ENCODE data around the gene PEMT. TPM values are rescaled to one million over a fixed set of nuclear protein-coding genes. Genes with fewer than 3 reads are reported as not detected.
"Not testable (repeated sequence)": the region's sequence is repeated elsewhere in the genome, so short reads cannot be mapped to it uniquely, and the experiment has no call there.

Gene PEMT
- total RNA-seq, 2 donors from 2014 or later = 27.8 to 37.7 TPM

DNA sequence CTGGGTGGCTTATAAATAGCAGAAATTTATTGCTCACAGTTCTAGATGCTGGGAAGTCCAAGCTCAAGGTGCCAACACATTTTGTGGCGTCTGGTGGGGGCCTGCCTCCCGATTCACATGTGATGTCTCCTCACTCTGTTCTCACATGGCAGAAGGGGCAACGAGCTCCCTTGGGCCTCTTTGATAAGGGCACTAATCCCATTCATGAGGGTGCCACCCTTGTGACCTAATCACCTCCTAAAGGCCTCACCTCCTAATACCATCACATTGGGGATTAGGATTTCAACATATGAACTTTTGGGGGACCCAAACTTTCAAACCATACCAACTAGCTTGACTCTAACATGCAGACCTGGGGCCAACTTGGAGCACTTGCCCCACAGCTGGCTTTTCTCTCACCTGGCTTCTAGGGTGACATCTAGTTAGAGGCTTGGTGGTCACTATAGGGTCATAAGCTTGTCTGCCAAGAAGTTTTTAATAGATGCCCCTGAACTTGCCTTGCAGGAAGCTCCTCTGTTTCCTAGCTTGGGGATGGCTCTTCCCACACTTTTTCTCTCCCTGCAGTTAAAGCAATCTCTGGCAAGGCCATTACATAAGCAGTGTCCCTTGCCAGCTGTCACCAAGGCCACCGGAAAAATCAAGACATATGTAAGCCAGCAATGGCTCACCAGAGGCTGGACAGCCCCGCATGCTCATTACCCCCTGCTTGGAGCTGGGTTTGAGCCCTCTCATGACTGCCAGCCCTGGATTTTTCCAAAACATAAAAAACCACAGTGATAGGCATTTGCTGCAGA, 123.1 kb downstream of the PEMT start:
- Histone ChIP-seq H3K27me3 (no peaks in the 10 kb centered on the region), H3K9me3 (no peaks in the 10 kb centered on the region), H3K27ac (no peak overlapping the region), H3K36me3 (no peaks in the 10 kb centered on the region), H3K4me3 (no peak overlapping the region), H3K4me1 (no peaks in the 10 kb centered on the region)
- DNase-seq (ENCODE audit: low spot score) = no peak
- TF ChIP-seq, protein P1, sequence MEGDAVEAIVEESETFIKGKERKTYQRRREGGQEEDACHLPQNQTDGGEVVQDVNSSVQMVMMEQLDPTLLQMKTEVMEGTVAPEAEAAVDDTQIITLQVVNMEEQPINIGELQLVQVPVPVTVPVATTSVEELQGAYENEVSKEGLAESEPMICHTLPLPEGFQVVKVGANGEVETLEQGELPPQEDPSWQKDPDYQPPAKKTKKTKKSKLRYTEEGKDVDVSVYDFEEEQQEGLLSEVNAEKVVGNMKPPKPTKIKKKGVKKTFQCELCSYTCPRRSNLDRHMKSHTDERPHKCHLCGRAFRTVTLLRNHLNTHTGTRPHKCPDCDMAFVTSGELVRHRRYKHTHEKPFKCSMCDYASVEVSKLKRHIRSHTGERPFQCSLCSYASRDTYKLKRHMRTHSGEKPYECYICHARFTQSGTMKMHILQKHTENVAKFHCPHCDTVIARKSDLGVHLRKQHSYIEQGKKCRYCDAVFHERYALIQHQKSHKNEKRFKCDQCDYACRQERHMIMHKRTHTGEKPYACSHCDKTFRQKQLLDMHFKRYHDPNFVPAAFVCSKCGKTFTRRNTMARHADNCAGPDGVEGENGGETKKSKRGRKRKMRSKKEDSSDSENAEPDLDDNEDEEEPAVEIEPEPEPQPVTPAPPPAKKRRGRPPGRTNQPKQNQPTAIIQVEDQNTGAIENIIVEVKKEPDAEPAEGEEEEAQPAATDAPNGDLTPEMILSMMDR (IDR thresholded peaks at IDR 0.05) = no peak

DNA sequence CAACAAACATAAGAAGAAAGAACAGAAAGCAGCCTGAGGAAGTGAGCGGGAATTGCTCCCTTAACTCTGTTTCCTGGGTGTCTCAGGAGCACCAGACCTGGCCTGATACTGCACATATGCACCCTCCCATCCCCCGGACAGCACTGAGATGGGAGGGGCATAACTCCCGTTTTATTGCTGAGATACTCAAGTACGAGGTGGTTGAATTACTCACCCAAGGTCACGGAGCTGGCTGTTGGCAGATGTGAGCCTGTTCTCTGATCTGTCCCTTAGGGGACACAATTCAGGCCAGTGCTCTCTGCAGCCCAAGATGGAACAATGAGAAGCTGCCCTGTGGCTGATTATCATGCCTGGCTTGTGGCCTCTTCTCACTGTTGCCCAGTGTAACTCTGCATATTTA, 123.8 kb downstream of the PEMT start:
- Histone ChIP-seq H3K9me3 (no peaks in the 10 kb centered on the region), H3K27ac (no peak overlapping the region), H3K4me1 (no peaks in the 10 kb centered on the region), H3K36me3 (no peaks in the 10 kb centered on the region), H3K27me3 (no peaks in the 10 kb centered on the region), H3K4me3 (no peak overlapping the region)
- TF ChIP-seq, protein P1 (IDR thresholded peaks at IDR 0.05) = no peak
- DNase-seq (ENCODE audit: low spot score) = no peak

DNA sequence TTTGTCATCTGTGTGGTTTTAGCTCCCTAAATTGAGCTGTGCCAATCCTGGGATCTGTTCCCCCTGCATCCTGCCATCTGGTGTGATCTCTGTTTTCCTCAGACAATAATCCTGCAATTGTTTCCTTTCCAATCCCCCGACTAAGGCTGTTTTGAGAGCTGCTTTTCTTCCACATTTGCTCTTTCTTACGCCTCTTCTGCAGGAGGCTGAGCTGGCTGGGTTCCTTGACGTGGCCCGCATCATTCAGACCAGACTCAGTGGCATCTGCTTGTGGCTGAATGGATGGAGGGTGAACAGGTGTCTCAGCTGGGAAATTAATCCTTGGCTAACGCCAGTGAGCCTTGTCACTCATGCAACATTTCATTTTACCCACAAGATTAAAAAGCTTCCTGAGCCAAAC, 124.5 kb downstream of the PEMT start:
- Histone ChIP-seq H3K27ac (no peak overlapping the region), H3K4me3 (no peak overlapping the region), H3K27me3 (no peaks in the 10 kb centered on the region), H3K9me3 (no peaks in the 10 kb centered on the region), H3K4me1 (no peaks in the 10 kb centered on the region), H3K36me3 (no peaks in the 10 kb centered on the region)
- no peak for DNase-seq (ENCODE audit: low spot score)
- TF ChIP-seq, protein P1 (IDR thresholded peaks at IDR 0.05) = no peak

DNA sequence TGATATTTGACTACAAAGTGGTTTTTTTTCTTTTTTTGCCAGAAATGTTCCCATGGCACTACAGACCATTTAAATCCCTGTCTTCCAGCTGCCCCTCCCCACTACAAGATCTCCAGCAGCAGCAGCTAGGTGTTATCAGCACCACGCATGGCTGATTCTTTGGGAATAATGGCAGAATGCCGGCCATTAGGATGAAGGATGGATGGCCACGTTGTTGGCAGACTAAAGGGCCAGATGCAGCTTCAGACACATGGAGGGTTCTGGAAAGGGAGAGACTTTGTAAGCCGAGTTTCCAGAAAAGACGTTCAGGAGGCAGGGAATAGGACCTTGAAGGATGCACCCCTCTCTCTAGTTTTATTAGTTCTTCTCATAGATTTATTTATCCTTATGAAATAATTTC, 125.0 kb downstream of the PEMT start:
- H3K27ac ChIP-seq = no peak overlapping the region
- no peak overlapping the region for H3K4me3 ChIP-seq
- TF ChIP-seq, protein P1 (IDR thresholded peaks at IDR 0.05) = no peak
- no peaks in the 10 kb centered on the region for H3K27me3 ChIP-seq
- H3K36me3 ChIP-seq = no peaks in the 10 kb centered on the region
- H3K4me1 ChIP-seq = no peaks in the 10 kb centered on the region
- no peaks in the 10 kb centered on the region for H3K9me3 ChIP-seq
- DNase-seq (ENCODE audit: low spot score) = no peak

DNA sequence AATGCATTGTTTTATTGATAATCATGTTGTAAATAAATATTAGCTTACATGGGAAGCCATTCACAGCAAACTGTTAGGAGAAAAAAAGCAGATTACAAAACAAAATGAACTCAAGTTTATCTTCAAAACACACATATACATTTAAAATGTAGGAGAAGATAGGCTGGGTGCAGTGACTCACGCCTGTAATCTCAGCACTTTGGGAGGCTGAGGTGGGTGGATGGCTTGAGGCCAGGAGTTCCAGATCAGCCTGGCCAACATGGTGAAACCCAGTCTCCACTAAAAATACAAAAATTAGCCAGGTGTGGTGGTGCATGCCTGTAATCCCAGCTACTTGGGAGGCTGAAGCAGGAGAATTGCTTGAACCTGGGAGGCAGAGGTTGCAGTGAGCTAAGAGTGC, 125.6 kb downstream of the PEMT start:
- H3K4me1 ChIP-seq = not testable (repeated sequence)

DNA sequence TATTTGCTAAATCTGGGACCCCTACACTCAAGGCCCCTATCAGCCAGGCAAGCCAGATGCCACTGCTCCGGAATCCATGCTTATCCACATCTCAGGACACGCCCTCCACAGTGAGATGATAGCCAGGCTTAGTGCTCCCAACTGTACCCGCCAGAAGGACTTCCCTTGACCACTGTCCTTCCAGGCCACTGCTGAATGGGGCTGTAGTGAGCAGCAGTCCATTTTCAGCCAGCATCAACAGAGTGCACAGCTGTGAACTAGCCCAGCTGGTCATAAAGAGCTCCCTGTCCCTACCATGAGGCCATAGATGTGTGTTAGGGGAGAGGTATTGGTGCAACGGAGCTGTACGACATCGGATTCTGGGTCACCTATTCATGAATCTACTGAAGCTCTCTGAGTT, 127.7 kb downstream of the PEMT start:
- TF ChIP-seq, protein P1 (IDR thresholded peaks at IDR 0.05) = no peak
- Histone ChIP-seq H3K36me3 (no peaks in the 10 kb centered on the region), H3K27me3 (no peaks in the 10 kb centered on the region), H3K4me3 (no peak overlapping the region), H3K9me3 (no peaks in the 10 kb centered on the region), H3K4me1 (no peaks in the 10 kb centered on the region), H3K27ac (no peak overlapping the region)
- DNase-seq (ENCODE audit: low spot score) = no peak

More for the DNA sequence above, 125.6 kb downstream of the PEMT start:
- H3K27ac ChIP-seq; DNase-seq (ENCODE audit: low spot score); H3K36me3 ChIP-seq; H3K9me3 ChIP-seq; H3K4me3 ChIP-seq; H3K27me3 ChIP-seq: not testable (repeated sequence)

Measured in right atrium auricular region (tissue), 2 donors.